NCI-H2081 (cell line): ENCODE results near the gene GPR33.
"Not testable (repeated sequence)": the region's sequence is repeated elsewhere in the genome, so short reads cannot be mapped to it uniquely, and the experiment has no call there.

Experiments
- DNase-seq, 2 experiments: peaks; one replicate each; lab custom pipeline; 2025; lab: John Stamatoyannopoulos, UW

GPR33 gene

DNA sequence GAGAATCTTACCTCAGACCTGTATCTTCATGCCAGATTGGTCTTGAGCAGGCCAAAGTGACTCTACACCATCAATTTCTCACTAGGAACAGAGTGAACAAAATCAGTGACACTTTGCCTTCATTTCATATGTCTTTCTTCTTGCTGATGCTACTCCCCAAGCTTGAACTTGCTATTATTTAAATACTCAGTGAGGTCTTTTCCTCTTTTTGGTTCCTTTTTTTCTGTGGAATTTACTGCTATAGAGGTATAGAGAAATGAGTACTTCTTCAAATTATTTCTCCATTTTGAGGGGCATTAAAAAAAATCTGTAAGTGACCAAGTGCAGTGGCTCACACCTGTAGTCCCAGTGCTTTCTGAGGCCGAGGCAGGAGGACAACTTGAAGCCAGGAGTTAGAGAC, at the start of gene GPR33:
Gene GPR33 (minus strand): TSS at position 154 of the 400 bp plus-strand sequence. CDS start 4,074 bp downstream, outside the sequence.
- DNase-seq: no peak

DNA sequence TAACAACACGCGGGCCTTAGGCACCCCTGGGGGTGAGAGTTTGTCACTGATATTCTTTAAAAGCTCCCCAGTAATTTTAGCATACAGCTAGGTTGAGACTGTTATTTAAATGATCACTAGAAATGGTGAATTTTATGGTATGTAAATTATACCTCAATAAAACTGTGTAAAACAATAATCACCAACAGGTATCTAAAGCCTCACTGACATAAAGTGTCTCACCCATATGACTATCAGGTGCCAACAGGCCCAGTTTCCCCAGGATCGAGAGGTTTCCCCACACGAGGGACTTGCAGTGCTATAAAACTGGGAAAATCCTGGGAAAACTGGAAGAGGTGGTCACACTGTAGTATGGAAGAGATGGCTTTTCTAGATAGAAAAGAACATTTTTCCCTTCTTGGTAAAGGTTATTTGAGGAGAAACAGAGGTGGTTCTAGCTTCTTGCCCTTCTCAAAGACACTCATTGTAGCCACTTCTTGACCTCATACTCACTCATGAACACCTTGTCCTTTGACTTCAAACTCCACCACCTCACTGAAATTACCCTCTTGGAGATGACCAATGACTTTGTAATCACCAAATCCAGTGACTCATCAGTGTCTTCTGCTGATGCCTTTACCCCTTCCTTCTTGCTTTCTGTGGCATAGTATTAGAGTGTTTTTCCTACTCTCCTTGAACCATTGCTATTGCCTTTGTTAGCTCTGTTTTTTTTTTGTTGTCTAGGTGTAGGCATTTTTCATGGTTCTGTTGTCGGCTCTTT, 48.5 kb upstream of the GPR33 start:
- no peak for DNase-seq

DNA sequence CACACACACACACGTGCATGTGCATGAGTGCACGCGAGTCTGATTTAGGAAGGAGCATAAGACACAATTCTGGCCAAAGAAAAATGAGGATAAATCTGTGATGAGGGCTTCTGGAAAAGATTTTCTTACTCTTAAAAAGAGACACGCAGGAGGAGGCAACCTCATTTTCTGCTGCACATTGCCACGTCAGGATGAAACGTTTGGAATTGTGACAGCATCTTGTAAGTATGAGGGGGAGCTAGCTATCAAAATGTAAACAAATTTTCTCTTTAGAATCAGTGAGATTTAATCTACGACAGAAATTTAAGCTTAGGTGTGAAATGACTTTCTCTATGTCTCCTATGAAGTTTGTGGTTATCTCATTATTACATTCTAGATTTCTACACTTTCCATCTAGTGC, 42.3 kb upstream of the GPR33 start:
- DNase-seq: no peak

- DNase-seq: no peak
These were observed 41.2 kb upstream of the GPR33 start for GRCh38 chr14:31529053-31529452.

DNA sequence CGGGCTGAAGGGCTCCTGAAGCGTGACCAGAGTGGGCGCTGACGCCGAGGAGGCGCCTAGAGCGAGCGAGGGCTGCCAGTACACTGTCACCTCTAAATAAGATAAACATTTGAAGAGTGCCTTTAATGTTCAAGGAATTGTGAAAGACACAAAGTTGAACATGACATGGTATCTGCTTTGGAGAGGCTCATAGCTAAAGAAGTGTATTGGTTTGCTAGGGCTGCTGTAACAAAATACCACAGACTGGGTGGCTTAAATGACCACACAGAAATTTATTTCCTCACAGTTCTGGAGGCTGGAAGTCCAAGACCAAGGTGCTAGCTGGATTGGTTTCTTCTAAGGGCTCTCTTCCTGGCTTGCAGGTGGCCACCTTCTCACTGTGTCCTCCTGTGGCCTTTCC, 39.7 kb upstream of the GPR33 start:
- no peak for DNase-seq

- no peak for DNase-seq
These were observed 39.2 kb upstream of the GPR33 start for GRCh38 chr14:31527087-31527486.

- DNase-seq: no peak
These were observed 23.0 kb upstream of the GPR33 start for GRCh38 chr14:31510855-31511254.

DNA sequence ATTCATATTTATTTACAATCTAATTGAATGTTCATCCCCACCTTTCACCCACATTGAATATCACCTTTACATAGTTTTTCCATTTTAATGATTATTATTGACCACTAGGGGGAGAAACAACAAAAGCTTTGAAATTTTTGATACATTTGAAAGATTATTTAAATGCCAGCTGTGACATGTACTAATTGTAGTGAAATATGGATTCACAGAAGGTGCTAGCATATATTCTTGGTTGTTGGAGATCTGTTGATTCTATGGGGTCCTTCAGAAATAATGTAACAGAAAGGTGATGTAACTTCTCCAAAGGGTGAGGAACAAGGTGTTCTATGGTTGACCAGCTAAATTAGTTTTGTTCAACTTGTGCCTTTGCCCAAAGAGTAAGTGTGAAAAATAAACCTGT, 22.4 kb upstream of the GPR33 start:
- peak; percentile 7 to 9 for DNase-seq

DNA sequence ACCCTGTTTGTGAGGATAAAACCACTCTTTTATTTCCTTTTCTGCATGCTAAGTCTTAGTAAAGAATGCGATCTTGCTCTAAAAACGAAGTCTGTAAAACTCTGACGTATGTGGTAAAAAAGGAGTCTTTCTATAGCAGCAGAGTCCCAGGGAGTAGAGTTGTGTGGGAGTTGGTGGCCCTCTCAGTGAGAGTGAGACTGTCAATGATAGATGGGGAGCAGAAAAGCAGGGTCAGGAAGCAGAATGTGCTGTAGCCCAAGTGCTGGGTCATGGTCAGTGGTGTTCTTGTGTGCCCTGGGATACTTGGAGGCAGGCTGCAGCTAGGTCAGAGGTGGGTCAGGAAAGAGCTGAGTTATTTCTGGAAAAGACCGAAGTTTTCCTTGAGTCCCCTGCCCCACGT, 20.3 kb upstream of the GPR33 start:
- DNase-seq: no peak

DNA sequence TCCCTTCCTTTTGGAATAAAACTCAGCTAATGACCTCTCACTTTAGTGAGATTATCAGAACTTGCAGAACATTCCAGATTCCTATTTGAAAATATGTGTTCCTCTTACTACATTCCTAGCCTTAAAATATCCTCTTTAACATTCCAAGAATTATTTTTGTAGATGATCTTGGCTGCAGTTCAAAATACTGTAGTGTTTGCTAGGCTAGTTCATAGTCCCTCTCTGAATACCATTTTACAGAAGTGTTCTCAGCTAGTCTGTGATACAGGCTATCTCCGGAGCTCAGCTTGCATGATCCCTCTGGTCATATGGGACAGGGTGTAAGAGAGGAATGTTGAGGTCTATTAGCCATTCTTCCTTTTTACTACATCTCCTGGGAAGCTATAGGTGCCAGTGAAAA, 17.6 kb upstream of the GPR33 start:
- DNase-seq: no peak

GRCh38 chr14:31501870-31502269, 14.0 kb upstream of the GPR33 start:
- no peak for DNase-seq

DNA sequence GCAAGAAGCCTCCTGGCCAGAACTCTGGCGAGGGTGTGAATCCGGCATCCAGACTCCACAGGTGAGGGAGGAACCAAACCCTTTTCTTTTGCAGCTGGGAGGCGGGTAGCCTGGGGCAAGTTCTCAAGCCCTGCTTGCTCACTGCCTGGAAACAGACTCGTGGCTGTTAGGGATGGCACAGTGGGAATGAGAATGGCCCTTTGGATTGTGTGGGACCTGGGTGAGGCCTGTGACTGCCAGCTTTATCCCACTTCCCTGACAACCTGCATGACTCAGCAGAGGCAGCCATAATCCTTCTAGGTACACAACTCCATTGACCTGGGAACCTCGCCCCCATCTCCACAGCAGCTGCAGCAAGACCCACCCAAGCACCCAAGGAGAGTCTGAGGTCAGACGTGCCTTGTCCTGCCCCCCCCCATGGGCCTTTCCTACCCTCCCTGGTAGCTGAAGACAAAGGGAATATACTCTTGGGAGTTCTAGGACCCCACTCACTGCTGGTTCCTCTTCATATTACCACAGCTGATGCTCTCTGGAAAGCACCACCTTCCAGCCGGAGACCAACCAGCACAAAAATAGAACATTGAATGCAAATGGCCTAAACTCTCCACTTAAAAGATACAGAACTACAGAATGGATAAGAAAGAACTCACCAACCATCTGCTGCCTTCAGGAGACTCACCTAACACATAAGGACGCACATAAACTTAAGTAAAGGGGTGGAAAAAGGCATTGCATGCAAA, 5.1 kb upstream of the GPR33 start:
- no peak for DNase-seq

DNA sequence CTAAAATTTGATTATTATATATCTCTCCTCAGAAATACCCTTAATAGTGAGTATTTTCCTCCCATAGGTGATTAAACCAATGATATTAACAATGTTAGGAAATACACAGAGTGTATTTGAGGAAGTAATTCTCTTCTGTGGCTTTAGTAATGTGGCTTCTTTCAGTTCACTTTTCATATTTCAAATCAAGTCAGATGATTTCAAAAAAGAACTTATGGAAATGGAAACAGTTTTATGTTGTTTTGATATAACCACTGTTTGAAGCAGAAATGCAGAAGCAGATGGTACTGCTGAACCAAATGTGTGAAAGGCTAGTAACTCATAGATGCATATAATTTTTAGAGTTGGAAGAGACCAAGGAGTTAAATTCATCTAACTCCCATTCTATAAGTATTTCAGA, 1.9 kb upstream of the GPR33 start:
- no peak for DNase-seq

DNA sequence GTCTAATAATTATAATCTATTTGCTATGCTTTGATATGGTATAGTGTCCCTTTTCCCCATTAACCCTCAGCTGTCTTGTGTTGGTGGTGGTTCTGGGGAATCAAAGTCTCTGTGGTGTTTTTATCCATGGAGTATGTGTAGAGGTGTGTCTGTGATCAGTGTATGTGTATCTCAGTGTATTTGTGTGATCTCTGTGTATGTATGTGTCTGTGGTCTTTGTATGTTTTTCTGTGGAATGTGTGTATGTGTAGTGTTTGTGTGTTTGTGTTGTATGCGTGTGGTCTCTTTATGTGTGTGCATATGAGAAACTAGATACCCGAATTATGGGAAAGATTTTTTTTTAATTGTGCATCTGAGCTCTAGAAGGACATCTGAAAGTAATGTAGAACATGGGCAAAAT, 1.1 kb downstream of the GPR33 start:
- no peak for DNase-seq

- no peak for DNase-seq
These were observed 3.1 kb downstream of the GPR33 start for GRCh38 chr14:31484754-31485153.

DNA sequence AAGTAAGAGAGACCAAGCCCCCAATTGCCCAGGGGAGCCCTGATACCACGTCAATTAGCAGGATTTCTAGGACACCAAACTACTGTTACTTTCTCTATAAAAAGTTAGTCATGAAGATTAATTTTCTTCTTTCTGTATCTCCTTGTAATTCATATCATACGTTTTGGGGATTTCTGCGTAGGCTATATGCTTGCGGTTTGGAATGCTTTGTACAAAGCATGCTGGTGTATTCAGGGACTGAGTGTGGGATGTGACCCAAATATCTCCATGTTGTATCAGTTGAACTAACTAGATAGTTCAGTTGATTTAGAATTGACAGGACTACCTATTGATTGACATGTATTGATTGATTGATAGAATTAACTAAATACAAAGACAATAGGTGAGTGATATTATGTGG, 7.7 kb downstream of the GPR33 start:
- DNase-seq: no peak

GRCh38 chr14:31479027-31479426, 8.8 kb downstream of the GPR33 start:
- no peak for DNase-seq

DNA sequence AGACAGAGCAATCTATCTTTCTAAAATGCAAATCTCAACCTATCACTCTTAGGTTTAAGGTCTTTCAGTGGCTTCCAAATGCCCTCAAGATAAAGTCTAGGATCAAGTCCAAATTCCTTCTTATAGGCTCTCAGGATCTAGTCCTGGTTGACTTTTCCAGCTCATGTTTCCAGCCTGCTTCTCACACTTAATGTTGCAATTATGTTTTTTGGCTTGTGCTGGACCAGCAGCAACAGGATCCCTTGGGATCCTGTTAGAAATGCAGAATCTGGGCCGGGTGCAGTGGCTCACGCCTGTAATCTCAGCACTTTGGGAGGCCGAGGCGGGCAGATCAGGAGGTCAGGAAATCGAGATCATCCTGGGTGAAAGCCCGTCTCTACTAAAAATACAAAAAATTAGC, 10.6 kb downstream of the GPR33 start:
- DNase-seq: no peak

- DNase-seq: no peak
These were observed 11.5 kb downstream of the GPR33 start for GRCh38 chr14:31476131-31476866.

DNA sequence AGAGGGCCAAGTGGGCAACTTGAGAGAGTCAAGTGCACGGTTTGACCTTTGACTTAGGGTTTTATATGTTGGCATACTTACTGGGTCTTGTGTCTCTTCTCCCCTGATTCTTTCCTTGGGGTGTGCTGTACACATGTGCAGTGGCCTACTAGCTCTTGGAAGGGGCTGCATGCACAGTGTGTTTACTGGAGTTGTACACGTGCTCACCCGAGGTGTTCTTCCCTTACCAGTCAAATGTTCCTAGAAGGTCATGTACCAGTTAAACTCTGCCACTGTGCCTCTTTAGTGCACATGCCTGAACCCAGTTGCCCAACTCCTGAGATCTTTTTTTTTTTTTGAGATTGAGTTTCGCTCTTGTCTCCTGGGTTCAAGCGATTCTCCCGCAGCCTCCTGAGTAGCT, 21.3 kb downstream of the GPR33 start:
- no peak for DNase-seq

GRCh38 chr14:31465111-31465510, 22.7 kb downstream of the GPR33 start:
- no peak for DNase-seq

GRCh38 chr14:31462450-31462849, 25.4 kb downstream of the GPR33 start:
- not testable (repeated sequence) for DNase-seq

DNA sequence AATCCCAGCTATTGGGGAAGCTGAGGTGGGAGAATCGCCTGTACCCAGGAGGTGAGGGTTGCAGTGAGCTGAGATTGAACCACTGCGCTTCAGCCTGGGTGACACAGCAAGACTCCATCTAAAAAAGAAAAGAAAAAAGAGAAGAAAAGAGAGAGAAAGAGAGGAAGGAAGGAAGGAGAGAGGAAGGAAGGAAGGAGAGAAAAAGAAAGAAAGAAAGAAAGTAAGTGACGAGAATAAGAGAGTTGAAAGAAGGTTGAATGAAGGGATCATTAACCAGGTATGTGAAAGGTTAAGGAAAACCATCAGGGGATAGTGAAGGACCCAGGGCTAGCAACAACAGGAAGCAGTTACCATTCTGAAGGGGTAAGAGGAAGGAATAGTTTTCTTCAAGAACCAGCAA, 26.3 kb downstream of the GPR33 start:
- no peak for DNase-seq
